ENCODE results near the gene ZFP64.
A peak's percentile ranks its signal among the peaks of the same experiment; 100 is the strongest.
"Not testable (repeated sequence)": the region's sequence is repeated elsewhere in the genome, so short reads cannot be mapped to it uniquely, and the experiment has no call there.

ZFP64 gene

DNA sequence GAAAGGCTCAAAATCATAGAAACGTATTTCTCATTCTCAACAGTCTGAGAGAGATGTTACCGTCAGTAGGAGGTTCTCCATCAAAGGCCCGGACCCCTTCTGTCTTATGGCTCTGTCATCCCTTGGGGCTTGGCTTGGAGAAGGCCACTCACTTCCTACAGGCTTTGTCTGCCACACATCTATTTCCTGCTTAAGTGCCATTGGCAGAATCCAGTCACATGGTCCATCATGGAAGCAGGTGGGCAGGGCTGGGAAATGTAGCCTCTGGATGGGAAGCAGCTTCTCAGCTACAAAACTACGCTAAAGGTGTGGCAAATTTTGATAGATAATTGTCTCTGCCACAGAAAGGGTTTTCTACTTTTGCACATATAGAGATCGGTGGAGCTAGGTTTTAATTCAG, 12.6 kb upstream of the ZFP64 start:
- no peak overlapping the region for H3K4me3 ChIP-seq (ENCODE audit: low read depth, low read length)
- TF ChIP-seq, protein P1, sequence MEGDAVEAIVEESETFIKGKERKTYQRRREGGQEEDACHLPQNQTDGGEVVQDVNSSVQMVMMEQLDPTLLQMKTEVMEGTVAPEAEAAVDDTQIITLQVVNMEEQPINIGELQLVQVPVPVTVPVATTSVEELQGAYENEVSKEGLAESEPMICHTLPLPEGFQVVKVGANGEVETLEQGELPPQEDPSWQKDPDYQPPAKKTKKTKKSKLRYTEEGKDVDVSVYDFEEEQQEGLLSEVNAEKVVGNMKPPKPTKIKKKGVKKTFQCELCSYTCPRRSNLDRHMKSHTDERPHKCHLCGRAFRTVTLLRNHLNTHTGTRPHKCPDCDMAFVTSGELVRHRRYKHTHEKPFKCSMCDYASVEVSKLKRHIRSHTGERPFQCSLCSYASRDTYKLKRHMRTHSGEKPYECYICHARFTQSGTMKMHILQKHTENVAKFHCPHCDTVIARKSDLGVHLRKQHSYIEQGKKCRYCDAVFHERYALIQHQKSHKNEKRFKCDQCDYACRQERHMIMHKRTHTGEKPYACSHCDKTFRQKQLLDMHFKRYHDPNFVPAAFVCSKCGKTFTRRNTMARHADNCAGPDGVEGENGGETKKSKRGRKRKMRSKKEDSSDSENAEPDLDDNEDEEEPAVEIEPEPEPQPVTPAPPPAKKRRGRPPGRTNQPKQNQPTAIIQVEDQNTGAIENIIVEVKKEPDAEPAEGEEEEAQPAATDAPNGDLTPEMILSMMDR (IDR thresholded peaks at IDR 0.05; ENCODE audit: low read depth, low read length, missing control alignments): no peak
- in situ Hi-C loops (cut with HindIII; ENCODE audit: low sequenced_read_pairs): no loop called here
- no peak for DNase-seq (ENCODE audit: low read depth)

DNA sequence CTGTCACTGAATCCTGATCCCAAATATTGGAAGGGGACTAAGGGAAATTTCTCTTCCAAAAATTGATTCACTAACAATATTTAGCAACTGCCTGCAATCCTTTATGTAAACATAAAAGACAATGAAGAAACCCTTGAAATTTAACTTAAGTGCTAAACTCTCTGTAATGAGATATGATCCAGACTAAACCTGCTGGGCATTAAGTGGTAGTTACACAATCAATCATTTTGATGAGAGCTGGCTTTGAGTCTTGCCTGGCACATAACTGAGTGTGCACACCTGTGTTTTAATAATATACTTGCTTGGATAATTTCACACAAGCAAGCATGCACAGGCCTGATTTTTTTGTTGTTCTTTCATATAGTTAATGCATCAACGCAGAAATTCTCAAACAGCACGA, 9.8 kb upstream of the ZFP64 start:
- no peak for DNase-seq (ENCODE audit: low read depth)
- TF ChIP-seq, protein P1 (IDR thresholded peaks at IDR 0.05; ENCODE audit: low read depth, low read length, missing control alignments): no peak
- in situ Hi-C loops (cut with HindIII; ENCODE audit: low sequenced_read_pairs): no loop called here
- H3K4me3 ChIP-seq (ENCODE audit: low read depth, low read length): no peak overlapping the region

DNA sequence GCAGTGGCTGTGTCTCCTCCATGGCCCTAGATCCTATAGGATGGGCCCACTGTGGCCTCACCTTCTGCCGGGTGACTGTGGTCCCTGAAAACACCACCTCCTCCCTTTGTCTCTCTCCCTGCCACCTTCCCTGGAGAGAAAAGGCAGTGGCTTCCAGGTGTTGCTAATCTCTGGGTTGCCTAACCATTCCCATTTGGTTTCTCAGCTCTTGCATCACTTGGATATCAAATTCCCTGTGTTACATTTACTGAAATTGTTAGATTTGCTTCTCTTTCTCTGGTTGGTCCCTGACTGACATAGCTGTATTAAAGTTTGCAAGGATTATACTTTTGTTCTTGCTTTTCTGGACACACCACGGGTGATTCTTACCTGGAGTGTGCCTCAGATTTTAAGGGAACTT, 9.3 kb upstream of the ZFP64 start:
- DNase-seq (ENCODE audit: low read depth): no peak
- in situ Hi-C loops (cut with HindIII; ENCODE audit: low sequenced_read_pairs): no loop called here
- TF ChIP-seq, protein P1 (IDR thresholded peaks at IDR 0.05; ENCODE audit: low read depth, low read length, missing control alignments): no peak

DNA sequence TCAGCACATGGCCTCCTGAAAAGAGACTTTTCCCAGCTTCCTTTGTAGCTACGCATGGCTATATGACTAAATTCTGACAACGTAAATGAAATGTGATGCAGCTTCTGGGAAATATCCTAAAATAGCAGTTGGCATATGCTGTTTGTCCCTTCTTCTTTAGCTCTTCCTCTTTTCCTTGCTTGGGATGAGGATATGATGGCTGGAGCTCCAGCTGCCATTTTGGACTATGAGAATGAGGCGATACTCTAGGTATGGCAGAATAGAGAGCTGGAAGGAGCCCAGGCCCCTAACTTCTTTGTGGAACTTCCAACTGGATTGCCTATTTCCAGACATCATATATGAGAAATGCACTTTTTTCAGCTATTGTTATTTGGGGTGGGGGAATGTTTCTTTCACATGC, 5.3 kb upstream of the ZFP64 start:
- no peak overlapping the region for H3K4me3 ChIP-seq (ENCODE audit: low read depth, low read length)
- in situ Hi-C loops (cut with HindIII; ENCODE audit: low sequenced_read_pairs): no loop called here
- TF ChIP-seq, protein P1 (IDR thresholded peaks at IDR 0.05; ENCODE audit: low read depth, low read length, missing control alignments): no peak
- no peak for DNase-seq (ENCODE audit: low read depth)

More for the DNA sequence above, 9.3 kb upstream of the ZFP64 start:
- no peak overlapping the region for H3K4me3 ChIP-seq (ENCODE audit: low read depth, low read length)

DNA sequence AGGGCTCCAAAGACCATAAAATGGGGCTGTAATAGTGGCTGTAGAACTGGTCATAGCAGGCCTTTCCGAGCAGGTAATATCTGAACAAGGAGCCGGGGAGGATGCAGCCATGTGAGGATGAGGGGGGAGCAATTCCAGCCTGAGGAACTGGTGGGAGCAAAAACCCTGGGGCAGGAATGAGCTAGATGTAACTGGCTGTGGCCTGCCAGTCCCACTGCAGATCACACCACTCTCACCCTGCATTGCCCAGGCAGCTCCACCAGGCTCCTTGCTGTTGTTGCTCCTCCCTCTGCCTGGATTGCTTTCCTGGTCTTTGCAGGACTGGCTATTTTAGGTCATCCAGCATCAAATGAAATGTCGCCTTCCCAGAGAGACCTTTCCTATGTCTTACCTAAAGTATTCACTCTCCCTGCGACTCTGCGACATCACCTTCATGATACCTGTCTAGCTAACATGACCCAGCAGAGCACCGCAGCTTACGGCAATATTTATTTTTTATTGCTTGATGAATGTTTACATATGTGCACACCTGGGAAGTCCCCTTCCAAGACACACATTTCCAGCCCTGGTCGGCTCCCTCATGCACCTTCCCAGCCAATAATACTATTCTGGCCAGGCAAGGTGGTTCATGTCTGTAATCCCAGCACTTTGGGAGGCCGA, 2.4 kb upstream of the ZFP64 start:
- no peak overlapping the region for H3K4me3 ChIP-seq (ENCODE audit: low read depth, low read length)
- TF ChIP-seq, protein P1 (IDR thresholded peaks at IDR 0.05; ENCODE audit: low read depth, low read length, missing control alignments): no peak
- in situ Hi-C loops (cut with HindIII; ENCODE audit: low sequenced_read_pairs): no loop called here
- DNase-seq (ENCODE audit: low read depth): no peak

DNA sequence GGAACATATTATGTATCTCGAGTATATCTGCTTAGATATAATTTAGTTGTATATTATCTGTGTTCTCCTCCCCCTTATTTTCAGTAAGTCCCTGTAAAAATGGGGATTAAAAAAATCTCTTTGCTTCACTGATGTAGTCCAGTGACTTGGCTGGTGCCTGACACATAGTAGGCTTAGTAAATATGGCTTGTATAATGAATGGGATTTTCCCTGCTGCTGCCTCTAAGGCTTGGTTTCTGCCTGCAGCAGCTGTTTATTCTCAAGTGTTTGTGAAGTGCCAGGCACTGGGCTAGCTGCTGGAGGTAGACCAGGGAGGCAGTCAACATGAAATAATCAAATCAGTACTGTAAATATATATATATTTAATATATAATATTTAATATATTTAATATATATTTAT, 1.6 kb upstream of the ZFP64 start:
- in situ Hi-C loops (cut with HindIII; ENCODE audit: low sequenced_read_pairs): no loop called here
- TF ChIP-seq, protein P1 (IDR thresholded peaks at IDR 0.05; ENCODE audit: low read depth, low read length, missing control alignments): no peak
- H3K4me3 ChIP-seq (ENCODE audit: low read depth, low read length): no peak overlapping the region
- DNase-seq (ENCODE audit: low read depth): no peak

DNA sequence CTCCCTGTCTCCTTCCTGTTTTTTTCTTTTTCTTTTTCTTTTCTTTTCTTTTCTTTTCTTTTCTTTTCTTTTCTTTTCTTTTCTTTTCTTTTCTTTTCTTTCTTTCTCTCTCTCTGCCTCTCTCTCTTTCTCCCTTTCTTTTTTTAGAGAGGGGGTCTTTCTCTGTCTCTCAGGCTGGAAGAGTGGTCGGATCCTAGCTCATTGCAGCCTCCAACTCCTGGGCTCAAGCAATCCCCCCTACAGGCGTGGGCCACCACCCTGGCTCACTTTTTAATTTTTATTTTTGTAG, 1.1 kb upstream of the ZFP64 start:
- in situ Hi-C loops (cut with HindIII; ENCODE audit: low sequenced_read_pairs); DNase-seq (ENCODE audit: low read depth): not testable (repeated sequence)
- peak overlapping the region; percentile 93 for H3K4me3 ChIP-seq (ENCODE audit: low read depth, low read length)
